GM19324 (cell line): ENCODE results near the gene TSR1.
"Not testable (repeated sequence)": the region's sequence is repeated elsewhere in the genome, so short reads cannot be mapped to it uniquely, and the experiment has no call there.

ENCODE experiments used
- ATAC-seq: cut with Tn5 transposase; IDR thresholded peaks from one replicate; pipeline ENCODE4 v1.9.1; 2021; ENCODE audit warnings: mild to moderate bottlenecking, moderate library complexity; ENCODE audit not compliant: unreplicated experiment, low FRiP score

The TSR1 gene

DNA sequence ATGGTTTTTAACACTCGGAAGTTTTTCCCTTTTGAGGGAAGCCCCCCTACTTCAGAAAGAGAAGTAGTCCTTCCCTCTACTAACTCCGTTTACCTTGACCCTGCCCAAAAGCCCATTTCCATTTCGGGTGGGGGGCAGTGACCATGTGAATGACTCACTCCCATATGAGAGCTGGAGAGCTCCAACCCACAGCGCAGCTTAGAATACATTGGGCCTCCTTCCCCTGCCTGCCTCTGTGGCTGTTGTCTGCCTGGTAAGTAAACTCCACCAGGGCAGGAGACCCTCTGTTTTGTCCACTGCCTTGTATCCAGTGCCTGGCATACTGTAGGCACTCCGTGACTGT lies 2.0 kb upstream of the TSR1 start:
- no peak for ATAC-seq

DNA sequence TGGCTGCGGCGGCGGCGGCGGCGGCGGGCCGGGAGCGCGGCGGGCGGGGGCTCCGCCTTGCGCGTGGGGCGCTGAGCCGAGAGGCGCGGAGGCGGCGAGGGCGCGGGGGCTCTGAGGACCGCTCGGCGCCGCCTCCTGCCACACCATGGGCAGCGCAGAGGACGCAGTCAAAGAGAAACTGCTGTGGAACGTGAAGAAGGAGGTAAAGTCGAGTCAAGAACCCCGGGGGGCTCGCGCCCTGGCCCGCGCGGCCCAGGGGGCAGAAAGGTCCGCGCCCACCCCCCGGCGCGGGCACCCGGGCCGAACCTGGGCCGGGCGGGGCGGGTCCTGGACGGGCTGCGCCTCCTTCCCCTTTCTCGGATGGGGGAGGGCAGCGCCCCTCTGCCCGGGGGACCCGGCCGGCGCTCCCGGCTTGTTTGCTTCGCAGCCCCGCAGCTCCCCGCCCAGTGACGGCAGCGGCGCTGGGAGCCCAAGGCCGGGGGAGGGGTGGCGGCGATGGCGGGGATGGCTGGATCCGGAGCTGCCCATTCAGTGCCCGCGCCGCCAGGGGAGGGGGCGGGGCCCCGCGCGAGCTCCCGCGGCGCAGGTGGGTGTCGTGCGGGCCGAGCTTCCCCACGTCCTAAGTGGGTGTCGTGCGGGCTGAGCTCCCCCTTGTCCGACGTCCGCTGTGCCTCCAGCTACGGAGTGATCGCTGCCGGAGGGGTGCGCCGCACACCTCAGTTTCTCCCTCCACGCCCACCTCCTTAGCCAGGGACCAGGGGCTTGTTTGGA lies 1.5 kb upstream of the TSR1 start:
- ATAC-seq = no peak

DNA sequence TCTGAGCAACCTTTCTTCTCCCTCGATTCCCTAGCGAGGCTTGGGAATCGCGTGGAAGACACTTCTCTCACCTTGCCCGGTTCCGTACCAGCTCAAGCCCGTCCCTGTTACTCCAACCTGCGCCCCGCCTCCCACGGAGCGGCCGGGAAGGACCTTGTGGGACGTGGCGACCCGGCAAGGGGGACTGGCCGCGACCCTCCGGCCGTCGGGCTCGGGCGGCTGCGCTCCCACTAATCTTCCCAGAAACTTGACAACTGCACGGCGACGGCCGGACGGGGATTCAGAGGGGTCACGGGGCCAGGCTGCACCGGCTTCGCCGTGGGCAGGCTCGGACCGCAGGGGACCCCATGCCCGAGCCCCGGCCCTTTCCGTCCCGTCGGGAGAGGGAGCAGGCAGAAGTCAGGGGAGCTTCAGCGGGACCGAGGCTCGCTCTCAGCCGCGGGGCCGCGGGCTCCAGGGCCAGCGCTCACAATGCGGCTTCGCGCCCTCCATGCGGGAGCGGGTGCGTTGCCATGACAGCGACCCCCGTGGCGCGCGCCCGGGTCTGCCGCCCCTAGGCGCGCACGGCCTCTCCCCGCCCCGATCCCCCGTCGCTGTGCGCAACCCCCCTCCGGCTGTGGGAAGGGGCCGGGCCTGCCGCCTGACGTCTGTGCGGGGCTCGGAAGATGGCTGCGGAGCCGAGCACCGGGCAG lies 741 bp upstream of the TSR1 start, which contains the start of gene SGSM2:
Gene SGSM2 (plus strand): TSS at position 650 of the 692 bp plus-strand sequence. CDS start 188 bp downstream, outside the sequence.
- ATAC-seq = no peak

DNA sequence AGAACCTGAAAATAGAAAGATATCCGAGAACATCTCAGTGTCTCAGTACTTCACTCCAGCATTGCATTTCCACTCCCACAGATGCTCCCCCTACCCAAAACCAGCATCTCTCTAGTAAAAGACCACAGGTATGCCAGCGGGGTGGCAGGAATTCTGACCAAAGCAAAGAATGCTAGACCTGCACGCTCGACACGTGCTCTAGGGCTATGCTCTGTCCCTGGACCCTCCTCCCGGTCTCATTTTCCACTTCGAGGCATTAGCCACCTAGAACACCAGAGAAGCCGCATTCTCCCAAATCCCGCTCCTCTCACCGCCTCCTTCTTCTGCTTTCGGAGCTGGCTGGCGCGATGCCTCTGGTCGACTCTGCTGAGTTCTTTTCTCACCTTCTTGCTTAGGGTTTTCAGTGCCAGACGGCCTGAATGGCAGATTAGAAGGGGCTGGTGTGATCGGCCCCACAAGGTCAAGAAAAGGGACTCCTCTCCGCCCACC lies 487 bp downstream of the TSR1 start:
- no peak for ATAC-seq

DNA sequence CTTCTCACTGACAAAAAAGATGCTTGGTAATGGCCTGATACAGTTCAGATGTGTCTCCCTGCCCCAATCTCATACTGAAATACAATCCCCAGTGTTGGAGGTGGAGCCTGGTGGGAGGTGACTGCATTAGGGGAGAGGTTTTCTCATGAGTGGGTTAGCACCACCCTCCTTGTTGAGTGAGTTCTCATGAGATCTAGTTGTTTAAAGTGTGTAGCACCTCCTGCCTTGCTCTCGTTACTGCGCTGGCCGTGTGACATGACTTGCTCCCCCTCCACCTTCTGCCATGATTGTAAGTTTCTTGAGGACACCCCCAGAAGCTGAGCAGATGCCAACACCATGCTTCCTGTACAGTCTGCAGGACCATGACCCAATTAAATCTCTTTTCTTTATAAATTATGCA lies 5.0 kb downstream of the TSR1 start:
- no peak for ATAC-seq

DNA sequence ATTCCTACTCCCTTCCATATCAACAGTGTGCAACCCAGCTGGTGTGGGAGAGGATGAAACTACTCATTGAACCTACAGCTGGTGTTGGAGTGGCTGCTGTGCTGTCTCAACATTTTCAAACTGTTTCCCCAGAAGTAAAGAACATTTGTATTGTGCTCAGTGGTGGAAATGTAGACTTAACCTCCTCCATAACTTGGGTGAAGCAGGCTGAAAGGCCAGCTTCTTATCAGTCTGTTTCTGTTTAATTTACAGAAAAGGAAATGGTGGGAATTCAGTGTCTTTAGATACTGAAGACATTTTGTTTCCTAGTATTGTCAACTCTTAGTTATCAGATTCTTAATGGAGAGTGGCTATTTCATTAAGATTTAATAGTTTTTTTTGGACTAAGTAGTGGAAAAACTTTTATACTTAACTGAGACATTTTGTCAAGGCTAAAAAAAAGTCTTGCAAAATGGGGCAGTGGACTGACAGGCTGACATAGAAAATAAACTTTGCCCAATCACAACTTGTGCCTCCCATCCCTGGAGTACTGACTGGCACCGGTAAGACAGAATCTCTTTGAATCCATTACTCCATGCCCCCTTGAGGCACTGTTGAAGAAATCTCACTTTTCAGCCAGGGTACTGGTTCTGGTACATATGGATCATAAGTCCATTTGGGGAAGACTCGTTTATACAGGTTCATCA lies 12.5 kb downstream of the TSR1 start:
- no peak for ATAC-seq

DNA sequence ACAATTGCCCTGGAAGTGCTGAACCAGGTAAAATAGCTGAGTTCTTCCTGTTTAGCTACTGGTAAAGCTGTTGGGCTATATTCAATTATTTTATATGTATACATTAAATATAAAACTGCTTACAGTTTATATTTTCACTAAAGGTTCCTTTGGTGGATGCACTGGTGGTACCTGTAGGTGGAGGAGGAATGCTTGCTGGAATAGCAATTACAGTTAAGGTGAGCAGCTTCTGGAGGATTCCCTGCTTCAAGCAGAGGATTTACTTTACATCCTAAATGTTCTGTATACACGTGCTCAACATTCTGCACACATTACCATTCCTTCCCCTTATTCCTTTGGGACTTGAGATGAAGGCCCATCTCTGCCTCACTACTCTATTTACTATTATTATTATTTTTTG lies 14.9 kb downstream of the TSR1 start:
- ATAC-seq = no peak

DNA sequence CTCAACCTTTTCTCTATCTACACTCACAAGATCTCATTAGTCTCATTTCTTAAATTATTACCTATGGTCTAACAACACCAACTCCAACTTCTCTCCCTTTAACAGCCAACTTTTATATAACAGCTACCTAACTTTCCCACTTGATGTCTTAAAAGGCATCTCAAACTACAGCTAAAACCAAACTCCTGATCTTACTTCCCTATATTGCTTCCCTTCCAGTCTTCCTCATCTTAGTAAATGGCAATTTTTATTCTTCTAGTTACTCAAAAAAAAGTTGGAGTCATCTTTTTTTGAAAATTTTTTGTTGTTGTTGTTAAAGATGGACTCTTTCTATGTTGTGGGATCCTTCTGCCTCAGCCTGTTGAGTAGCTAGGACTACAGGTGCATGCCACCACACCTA lies 17.2 kb downstream of the TSR1 start:
- no peak for ATAC-seq

DNA sequence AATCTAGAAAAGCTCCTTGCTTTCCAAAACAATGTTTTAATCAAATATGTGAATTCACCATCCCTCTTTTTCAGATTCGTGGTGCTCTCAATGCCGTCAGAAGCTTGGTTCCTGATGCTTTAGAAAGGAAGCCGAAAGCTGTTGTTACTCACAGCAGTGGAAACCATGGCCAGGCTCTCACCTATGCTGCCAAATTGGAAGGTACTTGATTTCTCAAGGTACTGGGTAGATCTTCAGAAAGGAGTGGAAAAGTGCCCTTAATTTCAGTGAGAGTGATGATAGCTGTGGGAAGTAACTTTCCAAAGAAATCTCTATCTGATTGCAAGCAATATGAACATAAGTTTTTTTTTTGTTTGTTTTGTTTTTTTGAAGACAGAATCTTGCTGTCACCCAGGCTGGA lies 18.5 kb downstream of the TSR1 start:
- no peak for ATAC-seq

DNA sequence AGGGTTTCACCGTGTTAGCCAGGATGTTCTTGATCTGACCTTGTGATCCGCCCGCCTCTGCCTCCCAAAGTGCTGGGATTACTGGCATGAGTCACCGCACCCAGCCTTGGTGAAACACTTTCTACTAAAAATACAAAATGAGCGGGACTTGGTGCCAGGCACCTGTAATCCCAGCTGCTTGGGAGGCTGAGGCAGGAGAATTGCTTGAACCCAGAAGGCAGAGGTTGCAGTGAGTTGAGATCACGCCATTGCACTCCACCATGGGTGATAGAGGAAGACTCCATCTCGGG lies 19.4 kb downstream of the TSR1 start:
- not testable (repeated sequence) for ATAC-seq

DNA sequence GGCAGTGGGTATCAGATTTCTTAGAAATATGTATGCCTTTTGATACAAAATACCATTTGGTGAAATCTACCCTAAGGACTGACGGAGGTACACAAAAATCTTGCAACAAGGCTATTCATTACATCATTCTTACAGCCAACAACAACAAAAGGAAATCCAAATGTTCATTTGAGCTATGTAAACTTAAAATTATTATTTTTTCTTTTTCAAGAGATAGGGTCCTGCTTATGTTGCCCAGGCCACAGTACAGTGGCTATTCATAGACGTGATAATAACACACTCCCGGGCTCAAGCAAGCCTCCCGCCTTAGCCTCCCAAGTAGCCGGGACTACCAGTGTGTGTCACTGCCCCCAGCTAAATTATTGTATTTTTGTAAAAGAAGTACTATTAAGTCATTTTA lies 23.5 kb downstream of the TSR1 start:
- ATAC-seq = no peak

DNA sequence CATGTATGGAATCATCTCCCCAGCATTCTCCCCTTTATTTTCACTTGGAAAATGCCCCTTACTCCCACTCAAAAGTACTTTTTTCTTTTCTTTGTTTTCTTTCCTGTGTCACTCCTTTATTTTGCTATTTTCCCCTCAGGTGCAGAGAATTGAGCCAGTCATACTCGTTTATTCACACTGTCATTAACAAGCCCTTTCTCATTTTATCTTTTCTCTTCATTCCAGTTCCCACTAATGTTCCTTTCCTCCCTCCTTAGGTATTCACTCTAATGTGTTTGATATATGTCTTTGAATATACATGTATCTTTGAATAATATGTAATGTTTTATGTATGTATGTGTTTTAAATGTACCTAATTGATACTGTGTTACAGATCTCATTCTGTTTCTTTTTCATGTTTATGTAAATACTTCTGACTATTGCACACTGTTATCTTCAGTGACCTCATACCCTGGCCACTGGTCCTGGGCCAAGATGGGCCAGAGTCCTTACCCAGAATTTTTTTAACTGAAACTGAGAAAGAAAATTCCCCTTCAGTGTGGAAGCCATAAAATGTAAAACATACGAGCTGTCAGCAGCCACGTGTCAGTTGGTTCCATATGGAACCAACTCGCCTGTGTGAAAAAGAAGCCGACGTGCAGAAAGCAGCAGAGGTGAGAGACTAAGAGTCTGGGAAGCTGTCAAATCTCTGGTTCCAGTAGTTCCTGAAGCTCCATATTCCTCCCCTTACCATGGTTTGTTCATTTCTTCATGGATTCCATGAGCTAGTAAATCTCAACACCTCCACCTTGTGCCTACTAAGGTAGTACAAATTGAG lies 26.7 kb downstream of the TSR1 start:
- ATAC-seq = no peak

DNA sequence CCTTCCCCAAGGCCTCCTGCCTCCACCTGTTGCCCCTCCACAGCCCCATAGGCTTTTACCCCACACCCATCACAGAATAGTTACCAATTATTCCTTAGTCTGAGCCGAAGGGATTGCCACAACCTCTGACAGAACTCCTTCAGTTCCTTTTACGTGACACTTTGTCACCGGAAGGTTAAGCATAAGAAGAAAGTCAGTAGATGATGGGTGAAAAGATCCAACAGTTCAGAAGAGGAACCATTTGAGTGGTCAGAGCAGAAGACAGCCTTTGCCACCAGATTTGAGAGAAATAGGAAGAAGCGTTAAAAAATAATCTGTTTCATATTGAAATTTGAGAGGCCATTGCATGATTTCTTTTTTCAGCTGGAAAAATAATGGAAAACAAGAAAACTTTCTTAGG lies 31.3 kb downstream of the TSR1 start:
- ATAC-seq = no peak

DNA sequence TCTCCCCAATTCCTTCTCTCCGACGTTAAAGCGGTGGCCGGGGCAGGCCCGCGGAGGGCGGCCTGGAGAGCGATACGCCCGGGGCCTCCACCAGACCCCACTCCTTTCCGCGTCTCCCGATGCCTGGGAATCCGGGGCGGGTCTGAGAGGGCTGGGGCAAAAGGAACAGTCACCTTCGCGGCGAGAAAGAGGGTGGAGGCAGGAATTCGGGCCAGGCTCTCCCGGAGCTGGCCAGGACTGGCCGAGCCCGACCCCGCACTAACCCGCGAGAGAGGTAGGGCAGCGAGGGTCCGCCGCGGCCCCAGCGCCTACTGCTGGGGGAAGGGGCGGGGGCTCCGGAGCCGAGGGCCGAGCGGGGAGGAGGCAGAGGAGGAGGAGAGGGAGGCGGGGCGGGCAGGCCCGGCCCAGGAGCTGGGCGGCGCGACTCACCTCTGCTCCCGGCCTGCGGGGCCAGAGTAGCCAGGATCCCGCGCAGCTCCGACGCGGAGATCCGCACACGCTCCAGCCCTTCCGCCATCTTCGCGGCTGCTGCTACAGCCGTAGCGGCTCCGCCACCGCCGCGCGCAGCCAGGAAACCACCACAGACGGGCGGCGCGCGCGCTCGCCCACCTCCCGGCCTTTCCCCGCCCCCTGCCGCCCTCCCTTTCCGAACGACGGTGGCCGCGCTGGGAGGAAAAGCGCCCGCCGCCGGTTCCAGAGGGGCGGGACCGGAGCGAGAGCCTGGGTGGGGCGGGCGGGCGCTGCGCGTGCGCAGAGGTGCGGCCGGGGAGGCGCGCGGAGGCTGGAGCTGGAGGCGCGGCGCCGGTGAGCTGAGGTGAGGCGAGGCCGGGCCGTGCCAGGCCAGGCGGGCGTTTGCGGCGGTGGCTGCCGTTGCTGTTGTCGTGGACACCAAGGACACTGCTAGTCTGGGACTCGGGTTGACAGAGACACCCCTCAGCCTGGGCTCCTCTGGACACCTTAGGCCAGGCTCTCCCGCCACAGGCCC lies 32.8 kb downstream of the TSR1 start, which contains the start of the genes SMG6 and SRR:
Gene SMG6 (minus strand): TSS at position 582 of the 985 bp plus-strand sequence. CDS start 65 bp downstream, at position 517.
Gene SRR (plus strand): TSS at position 747 of the 985 bp plus-strand sequence. CDS start 11,611 bp downstream, outside the sequence.
- ATAC-seq = peak; percentile 90

DNA sequence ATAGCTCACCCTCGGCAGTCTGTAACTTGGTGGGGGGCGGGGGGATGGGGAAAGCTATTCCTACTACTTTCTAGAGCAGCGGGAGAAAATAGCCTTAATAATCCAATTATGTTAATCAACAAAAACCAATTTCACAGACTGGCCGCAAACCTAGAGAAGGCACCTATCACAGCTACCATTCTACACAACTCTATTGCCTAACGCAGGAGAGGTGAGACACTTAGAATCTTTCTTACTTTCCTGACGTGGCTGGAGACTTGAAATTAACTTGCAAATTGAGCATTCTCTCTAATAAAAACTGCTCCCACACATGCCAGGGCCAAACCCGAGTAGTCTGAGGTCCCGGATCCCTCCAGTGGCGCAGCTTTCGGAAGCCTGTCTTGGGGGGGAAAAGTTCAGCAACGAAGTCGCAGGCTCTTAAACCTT lies 33.5 kb downstream of the TSR1 start:
- ATAC-seq = no peak

DNA sequence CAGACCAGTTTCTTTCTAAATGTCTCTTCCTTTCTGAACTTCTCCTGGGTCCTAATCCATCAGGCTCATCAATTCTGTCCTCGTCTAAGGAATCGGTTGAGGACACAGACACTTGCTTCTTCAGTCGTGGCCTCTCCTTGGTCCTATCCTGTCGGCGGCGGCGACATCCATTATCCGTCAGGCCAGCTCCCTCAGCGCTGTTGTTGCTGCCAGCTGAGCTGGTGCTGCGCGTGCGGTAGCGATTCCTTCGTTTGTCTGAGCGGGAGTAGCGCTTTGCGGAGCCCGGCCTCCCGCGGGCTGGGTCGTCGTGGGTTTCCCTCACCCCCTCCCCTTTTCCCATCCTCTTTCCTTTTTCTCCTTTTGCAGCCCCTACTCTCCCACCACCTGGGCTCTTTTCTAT lies 36.5 kb downstream of the TSR1 start:
- ATAC-seq = no peak

DNA sequence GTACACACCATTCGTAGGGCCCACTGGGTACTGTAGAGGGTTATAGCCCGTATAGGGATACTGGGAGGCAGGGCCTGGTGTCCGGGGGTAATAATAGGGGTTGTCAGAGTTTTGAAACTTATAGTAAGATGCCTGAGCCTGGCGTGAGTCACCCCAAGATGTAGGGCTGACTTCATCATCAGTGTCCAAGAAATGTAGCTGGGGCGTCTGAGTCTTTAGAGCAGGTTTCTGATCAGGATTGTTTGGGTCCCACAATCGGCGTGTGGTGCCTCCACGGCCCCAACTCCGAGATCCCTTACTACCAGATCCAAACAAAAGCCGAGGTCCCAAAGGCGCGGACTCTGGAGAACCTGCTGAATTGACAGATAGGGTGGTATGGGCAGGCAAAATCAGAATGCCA lies 37.1 kb downstream of the TSR1 start:
- ATAC-seq = no peak

DNA sequence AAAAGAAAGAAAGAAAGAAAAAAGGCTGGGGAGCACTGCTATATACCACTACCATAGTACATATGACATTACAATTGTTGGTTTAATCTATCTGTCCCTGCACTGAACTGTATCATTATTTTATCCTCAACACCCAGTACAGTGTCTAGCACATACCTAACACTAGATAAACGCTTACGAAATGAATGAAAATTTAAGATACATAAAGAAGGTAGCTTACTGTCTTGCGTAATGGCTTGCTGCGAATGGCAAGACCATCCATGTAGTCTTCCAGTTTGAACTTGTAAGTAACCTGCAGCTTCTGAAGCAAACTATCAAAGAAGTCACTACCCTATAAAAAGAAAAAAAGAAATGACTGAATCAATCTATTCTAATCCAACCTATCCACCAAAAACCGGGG lies 39.2 kb downstream of the TSR1 start:
- ATAC-seq = no peak

DNA sequence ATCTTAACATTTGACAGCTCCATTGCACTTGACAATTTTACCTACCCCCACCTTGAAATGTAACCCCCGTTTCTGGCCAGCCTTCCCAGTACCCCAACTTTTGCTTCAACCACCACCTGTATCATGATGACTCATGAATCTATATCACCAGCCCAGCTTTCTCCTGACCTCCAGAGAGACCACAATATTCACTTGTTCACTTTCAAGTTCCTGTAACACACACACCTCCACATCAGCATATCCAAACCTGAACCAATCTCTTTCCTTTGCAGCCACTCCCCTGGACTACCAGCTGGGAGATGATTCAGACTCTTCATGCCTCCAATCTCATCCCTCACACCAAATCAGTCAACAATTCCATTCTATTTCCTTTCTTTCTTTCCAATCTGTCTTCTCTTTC lies 40.7 kb downstream of the TSR1 start:
- no peak for ATAC-seq
